WTC11 (cell line): ENCODE data around the gene ENAH.

Source experiments
- CTCF ChIP-seq: fragments of 200-600 bp; IDR thresholded peaks from 2 replicates; pipeline ENCODE4 v1.8.0; 2022; ENCODE audit warnings: antibody characterized with exemption
- ESRRA ChIP-seq: sonication (generic); formaldehyde crosslinking; IDR thresholded peaks from 2 replicates; pipeline ENCODE4 v1.8.1; 2022; ENCODE audit warnings: mild to moderate bottlenecking, missing genetic modification reagents, borderline replicate concordance
- NFE2L1 ChIP-seq: sonication (generic); formaldehyde crosslinking; IDR thresholded peaks from 2 replicates; pipeline ENCODE4 v1.8.1; 2023; ENCODE audit warnings: missing genetic modification reagents
- NR2C2 ChIP-seq: sonication (generic); formaldehyde crosslinking; IDR thresholded peaks from 2 replicates; pipeline ENCODE4 v1.8.0; 2022; ENCODE audit warnings: mild to moderate bottlenecking, missing genetic modification reagents

- TF ChIP-seq ESRRA (CRISPR knock-in tag) (no peak), CTCF (no peak), NFE2L1 (CRISPR knock-in tag) (no peak), NR2C2 (CRISPR knock-in tag) (no peak)
Observed at GRCh38 chr1:225543350-225543749, 109.6 kb downstream of the ENAH start.
